ENCODE data around the gene TUT4. TPM values are rescaled to one million over a fixed set of nuclear protein-coding genes. Genes with fewer than 3 reads are reported as not detected.

TUT4 gene
- total RNA-seq, 2 donors from 2014 or later, result 35.8 to 39.8 TPM

DNA sequence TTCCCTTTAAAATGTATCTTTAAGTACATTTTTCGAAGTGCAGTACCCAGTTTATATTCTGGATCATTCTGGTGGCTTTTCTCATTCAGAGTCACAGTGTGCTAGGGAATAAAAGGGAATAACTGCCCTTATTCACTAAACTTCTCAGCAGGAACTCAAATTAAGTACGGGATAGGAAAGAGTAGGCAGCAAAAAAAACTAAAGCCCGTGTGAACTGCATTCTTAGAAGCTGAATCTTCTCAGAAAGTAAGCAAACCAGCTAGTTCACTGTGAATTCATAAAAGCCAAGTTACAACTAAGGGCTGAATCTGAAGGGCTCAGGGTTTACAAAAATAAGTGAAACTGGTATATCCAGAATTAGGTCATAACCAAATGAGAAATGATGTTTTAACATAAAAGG, 126.5 kb downstream of the TUT4 start:
- intact Hi-C loops (cut with DNase I), result no loop called here
- DNase-seq (ENCODE audit: low spot score), result no peak

DNA sequence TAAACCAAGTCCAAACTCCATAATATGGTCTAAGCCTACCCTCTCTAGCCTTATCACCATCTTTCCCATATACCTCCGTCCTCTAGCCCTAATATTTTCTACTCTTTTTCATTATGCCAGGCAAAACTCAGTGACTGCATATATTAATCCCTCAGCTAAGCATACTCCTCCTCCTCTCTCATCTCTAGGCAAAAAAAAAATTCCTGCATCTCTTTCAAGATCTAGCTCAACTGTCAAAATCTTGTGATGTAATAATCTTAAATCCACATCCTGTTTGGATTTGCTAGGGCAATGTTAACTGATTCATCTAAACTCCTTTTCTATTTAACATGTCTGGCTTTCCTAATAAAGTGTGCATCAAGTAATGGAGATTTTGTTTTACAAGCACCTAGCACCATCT, 128.1 kb downstream of the TUT4 start:
- DNase-seq (ENCODE audit: low spot score), result no peak
- intact Hi-C loops (cut with DNase I), result no loop called here

DNA sequence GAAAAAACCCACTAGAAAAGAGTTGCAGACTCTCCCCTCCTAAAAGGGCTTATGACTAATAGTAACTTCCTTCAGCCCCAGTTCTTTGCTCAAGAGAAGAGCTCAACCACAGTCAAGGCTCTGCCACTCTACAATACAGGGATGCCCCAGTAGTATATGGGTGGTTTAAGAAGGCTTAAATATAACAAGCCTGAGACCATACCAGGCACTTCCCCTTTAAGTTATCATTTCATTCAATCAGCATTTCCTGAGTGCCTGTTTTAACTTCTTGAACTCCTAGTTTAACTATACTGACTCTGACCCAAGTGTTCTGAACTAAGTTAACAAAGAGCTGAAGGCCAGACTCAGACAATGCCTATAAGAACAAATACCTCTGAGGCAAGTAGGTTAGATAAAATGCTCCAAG, 128.7 kb downstream of the TUT4 start:
- intact Hi-C loops (cut with DNase I), result no loop called here
- DNase-seq (ENCODE audit: low spot score), result no peak

DNA sequence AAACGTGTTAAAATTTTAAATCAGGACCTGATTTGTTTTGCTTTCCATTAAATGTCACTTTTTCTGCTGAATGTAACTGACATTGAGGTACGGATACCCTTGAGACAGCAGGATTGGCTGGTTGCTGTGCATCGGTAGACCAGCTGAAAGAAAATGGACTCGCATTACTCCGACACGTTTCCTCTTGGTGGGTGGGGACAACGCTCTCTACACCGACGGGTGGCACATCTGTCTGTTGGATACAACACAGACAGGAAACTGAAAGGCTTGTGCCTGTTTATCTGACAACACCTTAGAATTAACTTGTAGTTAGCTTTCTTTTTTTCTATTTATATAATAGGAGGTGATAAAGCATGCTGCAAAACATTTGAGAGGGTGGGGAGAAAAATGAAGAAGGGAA, 129.1 kb downstream of the TUT4 start:
- DNase-seq (ENCODE audit: low spot score), result no peak
- intact Hi-C loops (cut with DNase I), result no loop called here

DNA sequence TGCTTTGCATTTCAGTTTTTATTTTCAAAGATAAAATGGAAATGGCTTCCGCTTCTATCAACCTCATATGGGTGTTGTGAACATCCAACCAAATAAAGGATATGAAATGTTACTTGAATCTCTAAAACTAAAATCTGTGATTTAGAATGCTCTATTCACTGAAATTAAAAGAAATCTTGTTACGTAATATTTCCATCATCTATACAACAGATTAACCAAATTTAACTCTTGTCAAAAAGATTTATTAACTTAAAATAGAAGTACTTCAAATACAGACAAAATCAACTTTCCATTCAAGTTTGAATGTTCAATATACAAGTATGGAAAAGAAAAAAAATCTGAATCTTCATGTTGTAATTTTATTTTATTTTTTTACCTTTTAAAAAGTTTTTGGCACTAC, 129.8 kb downstream of the TUT4 start:
- DNase-seq (ENCODE audit: low spot score), result no peak
- intact Hi-C loops (cut with DNase I), result no loop called here

DNA sequence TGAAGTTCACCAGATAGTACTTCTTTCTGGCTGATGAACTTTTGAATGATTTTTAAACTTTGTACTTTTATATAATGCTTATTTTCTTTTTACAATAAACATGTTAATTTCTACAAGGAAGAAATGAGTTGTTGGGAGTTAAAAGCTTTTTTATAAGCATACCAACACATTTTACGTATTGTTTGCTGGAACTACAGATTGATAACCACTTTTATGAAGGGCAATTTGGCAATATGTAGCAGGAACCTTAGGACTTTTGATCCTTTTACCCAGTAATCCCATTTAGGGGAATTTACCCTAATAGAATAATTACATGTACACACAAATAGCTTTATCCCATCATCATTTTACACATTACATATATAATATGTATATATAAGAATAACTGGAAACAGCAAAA, 132.2 kb downstream of the TUT4 start:
- intact Hi-C loops (cut with DNase I), result no loop called here
- no peak for DNase-seq (ENCODE audit: low spot score)

DNA sequence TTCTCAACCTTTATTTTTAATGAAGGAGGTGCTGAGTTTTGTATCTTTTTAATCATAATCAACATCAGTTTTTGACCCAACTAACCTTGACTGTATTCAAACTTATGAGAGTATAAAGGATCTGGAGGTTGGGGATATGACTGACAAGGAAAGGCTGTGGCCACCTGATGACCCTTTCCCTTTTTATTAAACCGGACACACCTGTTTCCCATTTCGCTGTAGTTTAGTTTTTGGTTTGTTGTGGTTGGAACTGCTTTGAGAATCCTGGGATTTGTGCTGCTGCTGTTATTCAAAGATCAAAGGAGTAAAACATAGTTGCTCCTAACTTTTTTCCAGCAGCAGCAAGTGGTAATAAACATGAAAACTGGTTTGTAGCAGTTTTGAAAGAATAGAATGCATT, 136.1 kb downstream of the TUT4 start:
- DNase-seq (ENCODE audit: low spot score), result no peak
- intact Hi-C loops (cut with DNase I), result loop anchor here in 1 of 2 donors (10.0 kb wide), 1 partner anchor 1838 kb away; no protein-coding TSS in a partner anchor

DNA sequence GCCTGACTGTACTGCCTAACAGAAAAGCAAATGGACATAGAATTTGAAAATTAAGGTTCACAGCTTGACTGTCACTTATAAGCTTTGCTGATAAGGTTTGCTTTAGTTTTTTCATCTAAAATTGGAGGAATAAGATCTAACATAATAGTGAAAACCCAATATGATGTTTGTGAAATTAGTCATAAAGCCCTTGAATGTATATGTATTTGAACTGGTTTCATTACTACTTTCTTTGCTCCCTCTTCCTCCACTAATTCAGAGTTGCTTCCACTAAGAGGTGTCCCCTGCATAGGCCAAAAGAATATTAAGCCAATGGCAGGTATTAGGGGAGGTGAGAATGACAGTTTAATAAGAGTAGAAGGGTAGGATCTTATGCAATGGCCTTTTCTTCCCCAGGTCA, 137.9 kb downstream of the TUT4 start:
- DNase-seq (ENCODE audit: low spot score), result no peak
- intact Hi-C loops (cut with DNase I), result loop anchor here in 1 of 2 donors (5.0 to 10.0 kb wide), 2 partner anchors 57 to 1840 kb away; no protein-coding TSS in a partner anchor

DNA sequence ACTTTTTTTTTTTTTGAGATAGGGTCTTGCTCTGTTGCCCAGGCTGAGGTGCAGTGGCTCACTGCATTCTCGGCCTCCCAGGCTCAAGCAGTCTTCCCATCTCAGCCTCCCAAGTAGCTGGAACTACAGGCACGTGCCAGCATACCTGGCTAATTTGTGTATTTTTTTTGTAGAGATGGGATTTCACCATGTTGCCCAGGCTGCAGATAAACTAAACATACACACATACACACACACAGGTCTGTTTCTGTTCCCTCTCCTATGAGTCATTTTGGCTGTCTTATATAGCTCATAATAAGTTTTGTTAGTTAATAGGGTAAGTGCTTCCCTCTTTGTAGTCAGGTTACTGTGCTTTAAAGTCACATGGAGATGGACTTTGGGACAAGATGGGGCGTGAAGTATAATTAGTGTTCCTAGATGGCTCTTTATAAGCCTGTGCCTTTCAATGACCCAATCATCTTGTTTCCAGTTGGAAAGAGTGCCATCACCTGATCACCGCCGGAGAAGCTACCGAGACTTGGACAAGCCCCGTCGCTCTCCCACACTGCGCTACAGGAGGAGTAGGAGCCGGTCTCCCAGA, 139.4 kb downstream of the TUT4 start:
- intact Hi-C loops (cut with DNase I), result loop anchor here in 1 of 2 donors (5.0 to 10.0 kb wide), 2 partner anchors 59 to 1841 kb away; no protein-coding TSS in a partner anchor

DNA sequence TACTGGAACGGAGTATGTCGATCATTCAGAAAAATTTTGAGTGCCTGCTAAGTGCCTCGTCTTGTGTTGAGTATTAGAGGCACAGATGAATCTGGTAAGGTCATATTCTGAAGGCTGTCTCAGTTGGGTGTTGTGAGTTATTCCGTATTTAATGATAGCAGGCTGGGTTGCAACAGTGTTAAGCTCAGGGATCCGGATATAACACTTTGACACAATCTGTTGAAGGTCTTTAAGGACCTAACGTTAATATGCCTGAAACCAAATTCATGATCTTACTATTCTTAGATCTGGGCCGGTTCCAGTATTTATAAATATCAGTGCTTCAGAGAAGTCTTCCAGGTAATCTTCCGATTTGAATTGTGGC, 147.9 kb downstream of the TUT4 start:
- intact Hi-C loops (cut with DNase I), result loop anchor here in 1 of 2 donors (5.0 kb wide), 1 partner anchor 278 kb away; no protein-coding TSS in a partner anchor
- DNase-seq (ENCODE audit: low spot score), result no peak

More for the DNA sequence above, 139.4 kb downstream of the TUT4 start:
- DNase-seq (ENCODE audit: low spot score), result no peak

DNA sequence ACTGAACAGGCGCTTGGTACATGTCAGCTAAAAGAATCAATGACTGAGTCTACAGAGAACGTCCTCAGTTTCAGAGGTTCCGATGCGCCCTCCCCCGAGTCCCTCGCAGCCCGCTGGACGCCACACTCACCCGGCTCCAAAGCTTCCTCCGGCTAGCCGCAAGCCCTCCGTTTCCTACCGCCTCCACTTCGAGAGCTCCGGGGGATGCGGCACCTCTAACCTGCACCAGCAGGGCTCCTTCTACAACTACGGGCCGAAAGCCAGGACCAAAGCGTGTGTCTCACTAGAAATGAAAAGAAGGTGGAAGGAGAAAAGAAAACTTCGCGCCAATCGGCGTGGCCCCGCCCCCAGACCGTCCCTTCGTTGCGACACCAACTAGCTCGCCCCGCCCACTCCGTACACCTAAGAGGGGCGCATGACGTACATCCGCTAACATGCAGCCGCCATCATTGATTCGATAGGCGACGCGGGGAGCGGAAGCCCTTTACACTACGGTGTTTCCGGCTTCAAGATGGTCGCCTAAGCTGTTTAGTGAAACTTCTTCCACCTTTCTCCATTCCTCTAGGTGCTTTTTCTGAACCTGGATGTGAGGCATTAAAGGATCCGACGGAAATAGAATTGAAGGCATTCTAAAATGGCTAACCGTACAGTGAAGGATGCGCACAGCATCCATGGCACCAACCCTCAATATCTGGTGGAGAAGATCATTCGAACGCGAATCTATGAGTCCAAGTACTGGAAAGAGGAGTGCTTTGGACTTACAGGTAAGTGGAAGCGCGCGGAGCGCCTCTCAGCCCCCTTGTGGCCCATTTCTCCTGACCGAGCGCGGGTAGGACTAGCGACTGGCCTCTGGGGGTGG, 148.5 kb downstream of the TUT4 start, which contains the start of the genes ORC1 and PRPF38A:
ORC1 (minus strand) TSS at position 308 of the 859 bp plus-strand sequence. CDS start 2,200 bp downstream, outside the sequence.
PRPF38A (plus strand) TSS at position 487 of the 859 bp plus-strand sequence; CDS start at position 635, 148 bp downstream.
- intact Hi-C loops (cut with DNase I), result loop anchor here in 1 of 2 donors (5.0 kb wide), 1 partner anchor 277 kb away; no protein-coding TSS in a partner anchor
- DNase-seq (ENCODE audit: low spot score), result peak; percentile 99

DNA sequence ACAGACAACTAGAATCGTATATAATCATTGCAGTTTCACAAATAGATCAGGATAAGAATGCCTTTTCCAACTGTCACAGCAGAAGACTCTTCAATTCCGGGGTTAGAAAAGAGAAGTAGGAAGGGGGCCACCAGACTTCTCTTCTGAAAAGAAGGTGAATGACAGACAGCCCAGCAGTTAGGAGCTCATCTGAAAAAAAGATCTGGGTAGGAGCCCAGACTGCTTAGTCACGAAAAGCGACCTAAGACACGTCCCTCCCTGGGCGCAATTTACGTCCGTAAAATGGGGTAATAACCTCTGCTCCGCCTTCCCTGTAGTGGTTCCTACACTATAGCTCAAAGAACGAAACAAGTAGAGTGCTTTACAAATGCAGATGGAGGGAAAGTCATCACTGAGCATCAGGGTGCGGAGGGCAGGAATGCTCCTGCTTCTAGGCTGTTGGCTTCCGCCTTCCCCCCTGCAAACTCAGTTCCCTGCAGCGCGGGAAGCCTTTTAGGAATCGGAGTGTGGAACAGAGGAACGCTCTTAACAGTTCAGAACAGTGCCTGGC, 149.3 kb downstream of the TUT4 start:
- intact Hi-C loops (cut with DNase I), result loop anchor here in 1 of 2 donors (5.0 kb wide), 1 partner anchor 276 kb away; no protein-coding TSS in a partner anchor
- no peak for DNase-seq (ENCODE audit: low spot score)

DNA sequence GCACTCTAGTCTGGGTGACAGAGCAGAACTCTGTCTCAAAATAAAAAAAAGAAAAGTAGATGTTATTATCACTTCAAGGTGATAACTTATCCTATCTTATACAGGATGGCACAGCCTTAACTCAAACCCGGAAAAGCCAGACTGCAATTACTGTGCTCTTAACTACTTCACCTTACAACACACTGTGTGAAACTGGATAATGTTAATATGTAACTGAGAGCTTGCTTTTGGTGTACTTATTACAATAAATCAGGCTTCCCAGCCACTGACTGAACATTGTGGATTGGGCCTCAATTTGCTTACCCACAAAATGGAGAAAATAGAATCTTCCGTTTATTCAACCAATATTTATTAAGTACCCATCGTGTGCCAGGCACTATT, 150.0 kb downstream of the TUT4 start:
- intact Hi-C loops (cut with DNase I), result loop anchor here in 1 of 2 donors (5.0 kb wide), 1 partner anchor 276 kb away; no protein-coding TSS in a partner anchor
- DNase-seq (ENCODE audit: low spot score), result no peak

DNA sequence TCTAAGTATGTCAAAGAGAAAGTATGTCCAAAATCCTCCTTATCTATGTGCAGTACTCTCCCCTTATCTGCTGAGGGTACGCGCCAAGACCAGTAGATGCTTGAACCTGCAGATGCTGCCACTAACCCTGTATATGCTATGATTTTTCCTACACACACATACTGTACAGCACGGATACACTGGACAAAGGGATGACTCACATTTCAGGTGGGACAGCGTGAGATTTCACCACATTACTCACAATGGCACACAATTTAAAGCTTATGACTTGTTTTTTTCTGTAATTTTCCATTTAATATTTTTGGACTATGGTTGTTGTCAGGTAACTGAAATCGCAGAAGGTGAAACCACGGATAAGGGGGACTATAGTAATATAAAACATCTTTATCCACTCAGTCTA, 152.8 kb downstream of the TUT4 start:
- intact Hi-C loops (cut with DNase I), result loop anchor here in 1 of 2 donors (5.0 kb wide), 1 partner anchor 273 kb away; no protein-coding TSS in a partner anchor
- no peak for DNase-seq (ENCODE audit: low spot score)

DNA sequence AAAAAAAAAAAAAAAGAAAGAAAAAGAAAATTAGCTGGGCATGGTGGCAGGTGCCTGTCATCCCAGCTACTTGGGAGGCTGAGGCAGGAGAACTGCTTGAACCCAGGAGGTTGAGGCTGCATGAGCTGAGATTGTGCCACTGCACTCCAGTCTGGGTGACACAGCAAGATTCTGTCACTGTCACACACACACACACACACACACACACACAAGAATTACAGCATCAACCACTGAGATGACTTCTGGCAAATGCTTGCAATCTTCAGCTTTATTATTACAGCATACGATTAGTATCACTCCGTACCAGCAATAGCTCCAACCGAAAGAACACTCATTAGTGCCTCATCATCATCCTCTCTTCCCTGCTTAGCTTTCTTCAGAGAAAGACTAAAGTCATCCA, 153.3 kb downstream of the TUT4 start:
- intact Hi-C loops (cut with DNase I), result loop anchor here in 1 of 2 donors (5.0 kb wide), 1 partner anchor 272 kb away; no protein-coding TSS in a partner anchor
- no peak for DNase-seq (ENCODE audit: low spot score)

DNA sequence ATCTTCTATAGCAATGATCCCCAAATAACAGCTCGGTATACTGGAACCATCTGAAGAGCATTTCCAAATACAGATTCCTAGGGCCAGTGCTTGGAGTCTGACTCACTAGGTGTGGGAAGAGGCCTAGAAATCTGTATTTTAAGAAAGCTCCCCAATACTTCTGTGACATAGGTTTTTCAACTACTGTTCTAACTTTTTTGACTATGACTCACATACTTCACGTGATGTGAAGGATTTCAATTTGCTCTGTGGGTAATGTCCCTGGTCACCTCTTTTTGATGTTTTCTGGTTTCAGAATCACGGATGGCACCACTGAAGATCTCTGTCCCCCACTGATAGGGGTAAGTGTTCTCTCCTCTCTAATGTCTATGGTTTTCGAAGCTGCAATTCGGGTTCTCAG, 159.7 kb downstream of the TUT4 start:
- no peak for DNase-seq (ENCODE audit: low spot score)
- intact Hi-C loops (cut with DNase I), result no loop called here

DNA sequence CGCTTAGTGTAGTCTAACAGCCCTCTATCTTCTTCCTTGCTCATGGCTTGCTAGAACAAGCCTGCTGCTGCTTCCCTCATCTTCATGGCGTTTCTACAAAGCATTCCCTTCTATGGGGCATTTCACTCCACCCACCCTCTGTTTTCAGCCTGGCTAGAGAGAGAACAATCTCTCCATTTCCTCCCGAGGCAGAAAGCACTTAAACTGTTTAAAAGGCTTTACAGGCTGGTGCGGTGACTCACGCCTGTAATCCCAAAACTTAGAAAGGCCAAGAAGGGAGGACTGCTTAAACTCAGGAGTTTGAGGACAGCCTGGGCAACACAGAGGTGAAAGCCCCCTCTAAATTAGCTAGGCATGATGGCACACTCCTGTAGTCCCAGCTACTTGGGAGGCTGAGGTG, 166.4 kb downstream of the TUT4 start:
- DNase-seq (ENCODE audit: low spot score), result no peak
- intact Hi-C loops (cut with DNase I), result loop anchor here in 1 of 2 donors (5.0 kb wide), 1 partner anchor 746 kb away; no protein-coding TSS in a partner anchor

DNA sequence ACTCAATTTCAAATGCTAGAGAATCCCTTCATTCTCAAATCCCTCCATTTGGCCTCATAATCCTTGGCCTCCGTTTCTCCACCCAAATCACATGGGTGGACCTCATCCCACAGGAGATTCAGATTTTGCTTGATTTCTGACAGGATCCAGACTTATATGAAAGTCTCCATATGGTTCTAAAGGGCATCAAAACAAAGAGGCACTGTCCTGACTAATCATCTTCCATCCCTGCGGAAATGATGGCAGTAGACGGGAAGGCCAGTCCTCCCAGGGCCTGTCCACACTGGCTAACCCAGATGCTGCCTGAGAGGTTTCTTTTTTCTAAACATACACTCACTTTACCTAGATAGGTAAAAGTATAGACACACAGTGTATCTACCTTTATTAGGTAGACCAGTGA, 167.5 kb downstream of the TUT4 start:
- no peak for DNase-seq (ENCODE audit: low spot score)
- intact Hi-C loops (cut with DNase I), result loop anchor here in 1 of 2 donors (5.0 kb wide), 1 partner anchor 747 kb away; no protein-coding TSS in a partner anchor

Data from posterior vena cava (tissue), 2 donors.